Astrocyte (in vitro differentiated cells and primary cell): Measurements from ENCODE around the gene PLSCR3. TPM values are rescaled to one million over a fixed set of nuclear protein-coding genes. Genes with fewer than 3 reads are reported as not detected.

ENCODE experiments used
- DNase-seq: peaks from one replicate; pipeline ENCODE4 v3.0.0-alpha.2; 2010; ENCODE audit warnings: low read depth
- FAIRE-seq: peaks from 2 replicates; lab custom pipeline; 2011; peaks lifted over from hg19 to GRCh38; lab: Jason Lieb, UNC
- H2AFZ ChIP-seq: 2 replicates; pipeline ENCODE4 v1.6.0; 2012; ENCODE audit warnings: low read depth, low read length, inconsistent platforms
- H3K27ac ChIP-seq: 2 replicates; pipeline ENCODE4 v1.5.1; 2011; ENCODE audit warnings: low read depth, low read length, inconsistent platforms
- H3K27me3 ChIP-seq: 2 replicates; pipeline ENCODE4 v1.6.0; 2011; ENCODE audit warnings: low read length, inconsistent platforms; ENCODE audit not compliant: insufficient read depth
- H3K36me3 ChIP-seq: 2 replicates; pipeline ENCODE4 v1.5.1; 2011; ENCODE audit warnings: low read length, inconsistent platforms; ENCODE audit not compliant: insufficient read depth
- H3K4me1 ChIP-seq: 2 replicates; pipeline ENCODE4 v1.5.1; 2011; ENCODE audit warnings: low read length, inconsistent platforms; ENCODE audit not compliant: insufficient read depth
- H3K4me2 ChIP-seq: 2 replicates; pipeline ENCODE4 v1.6.0; 2012; ENCODE audit warnings: low read length, inconsistent platforms
- H3K4me3 ChIP-seq: 2 replicates; pipeline ENCODE4 v1.5.1; 2011; ENCODE audit warnings: low read depth, mild to moderate bottlenecking, low read length, inconsistent platforms; ENCODE audit not compliant: insufficient read depth
- H3K79me2 ChIP-seq: 2 replicates; pipeline ENCODE4 v1.6.0; 2012; ENCODE audit warnings: mild to moderate bottlenecking, low read length, inconsistent platforms; ENCODE audit not compliant: insufficient read depth
- H3K9ac ChIP-seq: 2 replicates; pipeline ENCODE4 v1.6.0; 2012; ENCODE audit warnings: mild to moderate bottlenecking, low read length, inconsistent platforms
- H3K9me3 ChIP-seq: 2 replicates; pipeline ENCODE4 v1.5.1; 2012; ENCODE audit warnings: low read depth, mild to moderate bottlenecking, low read length, inconsistent platforms; ENCODE audit not compliant: insufficient read depth
- H4K20me1 ChIP-seq: 2 replicates; pipeline ENCODE4 v1.6.0; 2012; ENCODE audit warnings: low read length, inconsistent platforms; ENCODE audit not compliant: insufficient read depth
- H3K27ac Mint-ChIP-seq: one replicate; pipeline ENCODE4 v1.8.0; 2021; ENCODE audit warnings: mild to moderate bottlenecking, mixed read lengths; ENCODE audit not compliant: unreplicated experiment
- H3K27me3 Mint-ChIP-seq: one replicate; pipeline ENCODE4 v1.8.0; 2021; ENCODE audit warnings: low read depth, mixed read lengths; ENCODE audit not compliant: unreplicated experiment
- H3K36me3 Mint-ChIP-seq: one replicate; pipeline ENCODE4 v1.8.0; 2021; ENCODE audit warnings: low read depth, mixed read lengths; ENCODE audit not compliant: unreplicated experiment
- H3K4me1 Mint-ChIP-seq: one replicate; pipeline ENCODE4 v1.8.0; 2021; ENCODE audit warnings: low read depth, mixed read lengths; ENCODE audit not compliant: unreplicated experiment
- H3K4me3 Mint-ChIP-seq: one replicate; pipeline ENCODE4 v1.8.0; 2021; ENCODE audit warnings: mild to moderate bottlenecking, moderate library complexity, mixed read lengths; ENCODE audit not compliant: unreplicated experiment
- H3K9me3 Mint-ChIP-seq: one replicate; pipeline ENCODE4 v1.8.0; 2021; ENCODE audit warnings: mild to moderate bottlenecking, mixed read lengths; ENCODE audit not compliant: unreplicated experiment
- EZH2 ChIP-seq: IDR thresholded peaks from 2 replicates; pipeline ENCODE4 v1.6.1; 2012; ENCODE audit warnings: mild to moderate bottlenecking, low read length, inconsistent platforms; ENCODE audit not compliant: insufficient read depth
- total RNA-seq: library from RNA; stranded (reverse); gene quantifications from 2 replicates; pipeline ENCODE4 v1.2.1, GENCODE V29; 2021
- TF ChIP-seq, protein P1 (sequence below): IDR thresholded peaks from 2 replicates; pipeline ENCODE4 v1.5.1; 2011; ENCODE audit warnings: low read depth, mild to moderate bottlenecking, inconsistent platforms, low read length, moderate library complexity; ENCODE audit not compliant: insufficient read depth

Gene PLSCR3
- total RNA-seq, 1 donor from 2014 or later = 67.6 TPM

DNA sequence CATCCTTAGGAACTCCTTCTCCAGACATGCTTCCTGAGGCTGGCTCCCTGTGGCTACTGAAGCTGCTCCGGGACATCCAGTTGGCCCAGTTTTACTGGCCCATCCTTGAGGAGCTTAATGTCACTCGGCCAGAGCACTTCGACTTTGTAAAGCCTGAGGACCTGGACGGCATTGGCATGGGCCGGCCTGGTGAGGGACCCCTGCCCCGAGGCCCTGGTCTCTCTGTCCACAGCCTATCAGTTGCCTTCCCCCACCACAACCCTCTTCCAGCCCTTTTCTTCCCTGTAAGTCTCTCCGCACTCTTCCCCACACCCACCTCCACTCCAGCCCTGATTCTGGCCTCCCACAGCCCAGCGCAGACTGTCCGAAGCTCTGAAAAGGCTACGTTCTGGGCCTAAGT is 11.4 kb downstream of the PLSCR3 start:
- TF ChIP-seq EZH2 = no peak
- TF ChIP-seq, protein P1, sequence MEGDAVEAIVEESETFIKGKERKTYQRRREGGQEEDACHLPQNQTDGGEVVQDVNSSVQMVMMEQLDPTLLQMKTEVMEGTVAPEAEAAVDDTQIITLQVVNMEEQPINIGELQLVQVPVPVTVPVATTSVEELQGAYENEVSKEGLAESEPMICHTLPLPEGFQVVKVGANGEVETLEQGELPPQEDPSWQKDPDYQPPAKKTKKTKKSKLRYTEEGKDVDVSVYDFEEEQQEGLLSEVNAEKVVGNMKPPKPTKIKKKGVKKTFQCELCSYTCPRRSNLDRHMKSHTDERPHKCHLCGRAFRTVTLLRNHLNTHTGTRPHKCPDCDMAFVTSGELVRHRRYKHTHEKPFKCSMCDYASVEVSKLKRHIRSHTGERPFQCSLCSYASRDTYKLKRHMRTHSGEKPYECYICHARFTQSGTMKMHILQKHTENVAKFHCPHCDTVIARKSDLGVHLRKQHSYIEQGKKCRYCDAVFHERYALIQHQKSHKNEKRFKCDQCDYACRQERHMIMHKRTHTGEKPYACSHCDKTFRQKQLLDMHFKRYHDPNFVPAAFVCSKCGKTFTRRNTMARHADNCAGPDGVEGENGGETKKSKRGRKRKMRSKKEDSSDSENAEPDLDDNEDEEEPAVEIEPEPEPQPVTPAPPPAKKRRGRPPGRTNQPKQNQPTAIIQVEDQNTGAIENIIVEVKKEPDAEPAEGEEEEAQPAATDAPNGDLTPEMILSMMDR = no peak
- H3K4me1 Mint-ChIP-seq = no peaks in the 10 kb centered on the region
- Histone ChIP-seq H3K4me3 (no peak overlapping the region), H3K9ac (no peak overlapping the region), H4K20me1 (peaks cover 4% of the 10 kb centered on the region), H3K9me3 (peaks cover 6% of the 10 kb centered on the region), H3K27ac (no peak overlapping the region), H3K27me3 (peaks cover 40% of the 10 kb centered on the region), H3K36me3 (no peaks in the 10 kb centered on the region), H3K79me2 (no peaks in the 10 kb centered on the region), H2AFZ (no peak overlapping the region), H3K4me1 (peaks cover 19% of the 10 kb centered on the region), H3K4me2 (no peak overlapping the region)
- peaks cover 9% of the 10 kb centered on the region for H3K36me3 Mint-ChIP-seq
- peaks cover 13% of the 10 kb centered on the region for H3K9me3 Mint-ChIP-seq
- no peak overlapping the region for H3K27ac Mint-ChIP-seq
- peaks cover 29% of the 10 kb centered on the region for H3K27me3 Mint-ChIP-seq
- H3K4me3 Mint-ChIP-seq = no peak overlapping the region
- DNase-seq = no peak
- FAIRE-seq = no peak

DNA sequence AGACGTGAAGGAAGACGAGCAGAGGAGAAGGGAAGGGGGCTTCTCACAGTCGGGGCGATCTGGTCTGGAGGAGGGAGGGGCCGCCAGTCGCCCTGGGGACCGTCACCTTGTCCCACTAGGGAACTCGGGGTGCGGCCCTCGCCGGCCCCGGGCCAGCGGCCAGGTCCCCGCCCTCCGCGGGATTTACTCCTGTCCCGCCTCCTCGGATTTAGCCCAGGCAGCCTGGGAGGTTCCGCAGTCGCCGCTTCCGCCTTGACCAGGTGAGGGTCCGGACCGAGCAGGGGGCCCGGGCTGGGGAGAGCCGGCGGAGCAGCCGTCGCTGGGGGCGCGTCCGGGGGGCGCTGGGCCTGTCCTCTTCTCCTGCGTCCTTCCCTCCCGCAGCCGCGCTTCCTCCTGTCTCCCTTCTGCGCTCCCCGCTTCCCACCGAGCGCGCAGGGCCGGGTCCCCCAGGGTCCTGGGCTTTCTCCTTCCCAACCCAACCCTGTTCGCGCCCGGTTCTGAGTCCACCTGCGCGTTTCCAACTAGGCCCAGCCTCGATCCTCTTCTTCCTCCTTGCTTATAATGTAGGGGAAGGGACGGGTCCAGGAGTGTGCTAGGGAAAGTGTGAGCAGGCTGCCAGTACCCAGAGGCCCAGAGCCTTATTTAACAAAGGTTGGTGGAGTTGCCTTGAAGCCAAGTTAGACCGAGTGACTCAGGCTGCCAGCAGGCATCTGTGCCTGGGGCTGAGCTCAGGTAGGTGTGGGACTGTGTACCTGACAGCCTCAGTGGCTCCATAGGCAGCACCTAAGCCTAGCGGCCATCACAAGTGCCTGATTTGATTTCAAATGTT is 13.3 kb downstream of the PLSCR3 start, which contains the start of gene TNK1:
Gene TNK1, plus strand, starts transcription at position 235 of the 829 bp plus-strand sequence. CDS start 1,838 bp downstream, outside the sequence.
- Histone ChIP-seq H3K4me1 (peaks cover 19% of the 10 kb centered on the region), H2AFZ (no peak within 1 kb of the TSS), H3K36me3 (no peaks in the 10 kb centered on the region), H3K9ac (no peak within 1 kb of the TSS), H3K27me3 (peaks cover 40% of the 10 kb centered on the region), H3K4me3 (peak within 1 kb of the TSS; percentile 23), H4K20me1 (peaks cover 3% of the 10 kb centered on the region), H3K79me2 (no peaks in the 10 kb centered on the region), H3K27ac (no peak within 1 kb of the TSS), H3K4me2 (peak within 1 kb of the TSS; percentile 66), H3K9me3 (peaks cover 6% of the 10 kb centered on the region)
- Mint-ChIP-seq H3K36me3 (peaks cover 6% of the 10 kb centered on the region), H3K4me1 (no peaks in the 10 kb centered on the region), H3K9me3 (peaks cover 13% of the 10 kb centered on the region), H3K4me3 (peak within 1 kb of the TSS; percentile 79), H3K27ac (no peak within 1 kb of the TSS), H3K27me3 (peaks cover 29% of the 10 kb centered on the region)
- FAIRE-seq (no peak), DNase-seq (no peak)
- TF ChIP-seq EZH2 = peak; percentile 71
- TF ChIP-seq, protein P1 = no peak

DNA sequence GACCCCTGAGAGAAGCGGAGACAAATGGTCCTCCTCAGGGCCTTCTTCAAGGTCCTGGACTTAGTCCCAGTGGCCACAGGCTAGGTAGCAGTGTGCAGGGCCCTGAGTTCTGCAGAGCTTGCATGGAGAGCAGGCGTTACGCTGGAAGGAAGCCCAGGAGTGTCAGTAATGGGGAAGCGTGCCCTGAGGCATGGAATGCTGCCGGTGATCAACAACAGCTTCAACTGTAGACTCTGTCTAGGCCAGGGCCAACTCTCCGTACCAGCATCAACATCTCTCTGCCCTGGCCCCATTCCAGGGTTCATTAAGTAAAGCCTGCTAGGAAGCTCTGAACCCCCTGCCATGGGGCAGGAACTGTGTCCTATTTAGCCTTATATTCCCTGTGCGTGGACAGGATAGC is 14.0 kb downstream of the PLSCR3 start:
- Mint-ChIP-seq H3K27me3 (peaks cover 29% of the 10 kb centered on the region), H3K9me3 (peaks cover 13% of the 10 kb centered on the region), H3K36me3 (peaks cover 2% of the 10 kb centered on the region), H3K4me1 (no peaks in the 10 kb centered on the region), H3K27ac (no peak overlapping the region), H3K4me3 (peak overlapping the region; percentile 79)
- Histone ChIP-seq H4K20me1 (peaks cover 3% of the 10 kb centered on the region), H3K27me3 (peaks cover 40% of the 10 kb centered on the region), H3K36me3 (no peaks in the 10 kb centered on the region), H3K4me2 (peak overlapping the region; percentile 66), H3K27ac (no peak overlapping the region), H3K9me3 (peaks cover 6% of the 10 kb centered on the region), H3K79me2 (no peaks in the 10 kb centered on the region), H3K4me1 (peaks cover 19% of the 10 kb centered on the region), H3K4me3 (no peak overlapping the region), H3K9ac (no peak overlapping the region), H2AFZ (no peak overlapping the region)
- no peak for TF ChIP-seq EZH2
- TF ChIP-seq, protein P1 = no peak
- DNase-seq = peak; percentile 22
- FAIRE-seq = no peak
